GM06990 (cell line): Measurements from ENCODE around the gene FZD1.

Source experiments
- DNase-seq: peaks from one replicate; pipeline ENCODE4 v3.0.0-alpha.2; 2011; ENCODE audit not compliant: insufficient read length; ENCODE audit errors: extremely low read depth
- H3K27me3 ChIP-seq: replicated peaks from 2 replicates; pipeline ENCODE4 v1.6.0; 2011; ENCODE audit warnings: low read length; ENCODE audit not compliant: control insufficient read depth, insufficient read depth
- H3K36me3 ChIP-seq: 2 replicates; pipeline ENCODE4 v1.5.1; 2011; ENCODE audit warnings: low read length; ENCODE audit not compliant: control insufficient read depth, insufficient read depth
- H3K4me3 ChIP-seq: replicated peaks from 2 replicates; pipeline ENCODE4 v1.5.1; 2011; ENCODE audit warnings: low read depth, mild to moderate bottlenecking, control low read depth, low read length
- CTCF ChIP-seq: IDR thresholded peaks from 2 replicates; pipeline ENCODE4 v1.5.1; 2011; ENCODE audit warnings: low read length, control low read depth, mild to moderate bottlenecking, inconsistent platforms; ENCODE audit not compliant: insufficient read depth, poor library complexity, severe bottlenecking

The FZD1 gene

DNA sequence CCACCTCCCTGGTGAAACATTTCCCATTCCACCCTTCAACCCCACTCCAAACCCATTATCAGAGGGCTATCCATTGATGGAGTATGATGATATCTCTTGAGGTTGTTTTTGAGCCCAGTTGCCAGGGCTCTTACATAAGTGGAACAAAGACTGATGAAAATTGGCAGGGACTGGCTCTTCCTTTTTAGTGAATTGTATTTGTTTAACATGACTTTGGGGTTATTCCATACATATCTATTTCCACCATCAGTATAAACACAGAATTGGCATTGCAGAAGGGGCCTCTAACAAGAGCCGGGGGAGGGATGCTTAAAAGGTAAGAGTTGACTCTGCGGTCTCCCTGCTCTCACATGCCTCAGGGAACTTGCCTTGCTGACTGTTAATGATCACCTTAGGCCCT is 28.9 kb downstream of the FZD1 start:
- H3K36me3 ChIP-seq, result no peaks in the 10 kb centered on the region
- H3K27me3 ChIP-seq, result no peaks in the 10 kb centered on the region
- H3K4me3 ChIP-seq, result no peak overlapping the region
- no peak for DNase-seq
- TF ChIP-seq CTCF, result no peak

GRCh38 chr7:91293840-91294239 is 29.6 kb downstream of the FZD1 start:
- Histone ChIP-seq H3K4me3 (no peak overlapping the region), H3K27me3 (no peaks in the 10 kb centered on the region), H3K36me3 (no peaks in the 10 kb centered on the region)
- no peak for DNase-seq
- TF ChIP-seq CTCF, result no peak

- no peak for TF ChIP-seq CTCF
- Histone ChIP-seq H3K4me3 (no peak overlapping the region), H3K36me3 (no peaks in the 10 kb centered on the region), H3K27me3 (no peaks in the 10 kb centered on the region)
- DNase-seq, result no peak
Measured at GRCh38 chr7:91294639-91295220, 30.5 kb downstream of the FZD1 start.

DNA sequence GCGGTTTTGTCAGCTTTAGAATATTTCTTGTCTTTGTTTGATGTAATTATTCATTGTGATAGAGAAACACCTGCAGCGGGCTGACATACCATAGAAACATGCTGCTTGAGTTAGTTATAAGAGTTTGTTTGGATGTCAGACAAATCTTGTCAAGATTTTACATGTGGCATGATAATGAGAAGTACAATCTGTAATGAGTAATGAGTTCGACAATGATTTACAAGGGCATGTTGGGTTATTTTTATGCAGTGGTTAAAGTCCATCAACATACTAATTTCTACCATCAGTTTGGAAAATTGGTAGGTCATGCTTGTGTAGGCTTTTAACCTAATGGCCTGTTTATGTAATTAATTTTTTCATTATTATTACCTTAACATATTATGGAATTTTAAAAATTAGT is 31.3 kb downstream of the FZD1 start:
- no peak for TF ChIP-seq CTCF
- H3K4me3 ChIP-seq, result no peak overlapping the region
- no peaks in the 10 kb centered on the region for H3K36me3 ChIP-seq
- DNase-seq, result no peak
- H3K27me3 ChIP-seq, result no peaks in the 10 kb centered on the region

- no peak for TF ChIP-seq CTCF
- DNase-seq, result no peak
- Histone ChIP-seq H3K36me3 (no peaks in the 10 kb centered on the region), H3K27me3 (no peaks in the 10 kb centered on the region), H3K4me3 (no peak overlapping the region)
Measured at GRCh38 chr7:91297939-91298338, 33.7 kb downstream of the FZD1 start.
